GM19324 (cell line): Measurements from ENCODE around the gene NOS1AP.
"Not testable (repeated sequence)": the region's sequence is repeated elsewhere in the genome, so short reads cannot be mapped to it uniquely, and the experiment has no call there.

Experiments
- ATAC-seq: cut with Tn5 transposase; IDR thresholded peaks from one replicate; pipeline ENCODE4 v1.9.1; 2021; ENCODE audit warnings: mild to moderate bottlenecking, moderate library complexity; ENCODE audit not compliant: unreplicated experiment, low FRiP score

The NOS1AP gene

DNA sequence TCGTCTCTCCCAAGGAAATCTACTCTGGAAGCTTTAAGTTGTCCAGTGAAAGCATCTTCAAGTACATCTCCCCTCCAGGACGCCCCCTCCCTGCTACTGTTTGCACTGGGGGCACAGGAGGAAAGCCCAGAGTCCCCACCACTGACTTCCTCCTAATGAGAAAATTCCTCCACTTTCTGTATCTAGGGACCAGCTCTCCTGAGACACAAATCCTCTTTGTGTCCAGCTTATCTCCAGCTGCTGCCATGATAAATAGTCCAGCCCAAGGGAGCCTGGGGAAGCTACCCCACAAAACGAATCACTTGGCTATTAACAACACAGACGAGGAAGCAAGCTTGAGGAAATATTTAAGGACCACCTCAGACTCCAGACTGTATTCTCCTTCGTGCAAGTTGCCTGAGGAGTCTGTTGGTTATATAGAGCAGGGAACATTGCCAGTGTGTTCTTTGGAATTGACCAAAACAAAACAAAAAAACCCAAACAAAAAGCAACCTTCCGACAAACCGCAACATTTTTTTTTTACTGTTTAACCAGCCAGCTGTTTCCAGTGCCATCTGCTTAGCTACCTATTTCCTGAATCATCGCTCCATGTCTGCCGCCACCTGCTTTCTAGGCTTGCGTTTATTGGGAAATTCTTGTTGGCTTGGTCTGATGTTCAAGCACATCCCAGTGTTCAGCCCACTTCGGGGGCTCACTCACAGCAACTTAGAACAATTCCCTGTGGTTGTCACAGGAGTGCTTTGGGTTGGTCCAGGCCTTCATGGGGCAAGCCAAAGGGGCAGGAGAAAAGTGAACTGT lies 319.7 kb downstream of the NOS1AP start:
- no peak for ATAC-seq

DNA sequence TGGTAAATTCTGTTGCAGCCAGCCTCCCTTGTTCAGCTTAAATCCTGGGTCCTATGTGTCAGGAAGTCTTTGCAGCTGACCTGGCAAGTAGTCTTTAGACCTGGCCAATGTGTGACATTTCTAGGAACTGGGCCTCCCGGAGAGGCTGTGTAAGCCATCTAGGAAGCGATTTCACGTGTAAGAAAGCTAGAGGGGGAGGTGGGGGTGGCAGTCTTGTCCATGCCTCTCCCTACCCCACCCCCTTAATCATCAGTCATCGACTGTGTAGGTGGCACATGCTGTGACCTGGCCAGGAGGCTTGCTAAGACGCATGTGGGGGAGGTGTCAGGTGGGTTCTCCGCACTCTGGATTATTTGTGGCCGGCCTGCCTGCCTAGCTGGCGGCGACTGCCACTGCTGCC lies 320.5 kb downstream of the NOS1AP start:
- no peak for ATAC-seq

DNA sequence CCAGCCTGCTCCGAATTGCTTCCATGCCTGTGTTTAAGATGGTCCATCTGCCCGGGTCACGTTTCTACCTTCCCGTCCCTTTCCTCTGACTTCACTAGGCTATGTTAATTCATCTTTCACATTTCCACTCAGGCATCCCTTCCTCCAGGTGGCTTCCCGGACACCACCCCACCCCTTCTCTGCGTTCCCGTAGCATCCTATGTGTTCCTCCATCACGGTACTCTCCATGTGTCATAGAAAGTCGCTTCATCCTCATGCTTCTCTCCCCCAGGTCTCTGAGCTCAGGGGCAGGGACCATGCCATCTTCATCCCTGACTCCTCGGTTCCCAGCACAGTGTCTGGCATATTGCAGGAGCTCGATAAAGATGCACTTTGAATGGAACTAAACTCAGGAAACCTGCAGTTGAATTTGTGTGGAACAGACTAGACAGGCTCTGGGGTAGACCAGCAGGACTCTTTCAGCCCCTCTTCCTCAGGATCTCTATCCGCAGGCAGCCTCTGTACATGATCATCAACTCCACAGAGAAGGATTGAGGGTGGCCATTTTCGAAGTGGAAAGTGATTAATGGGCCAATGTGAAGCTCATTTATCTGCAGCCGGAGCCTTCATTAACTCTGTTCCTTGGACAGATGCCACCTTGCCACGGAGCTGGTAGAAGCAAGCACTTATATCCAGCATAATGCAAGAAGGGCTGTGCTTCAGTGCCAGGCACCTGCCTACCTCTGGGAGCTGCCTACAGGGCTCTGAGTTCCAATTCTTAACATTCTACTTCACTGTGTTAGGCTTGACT lies 321.1 kb downstream of the NOS1AP start:
- ATAC-seq: no peak

DNA sequence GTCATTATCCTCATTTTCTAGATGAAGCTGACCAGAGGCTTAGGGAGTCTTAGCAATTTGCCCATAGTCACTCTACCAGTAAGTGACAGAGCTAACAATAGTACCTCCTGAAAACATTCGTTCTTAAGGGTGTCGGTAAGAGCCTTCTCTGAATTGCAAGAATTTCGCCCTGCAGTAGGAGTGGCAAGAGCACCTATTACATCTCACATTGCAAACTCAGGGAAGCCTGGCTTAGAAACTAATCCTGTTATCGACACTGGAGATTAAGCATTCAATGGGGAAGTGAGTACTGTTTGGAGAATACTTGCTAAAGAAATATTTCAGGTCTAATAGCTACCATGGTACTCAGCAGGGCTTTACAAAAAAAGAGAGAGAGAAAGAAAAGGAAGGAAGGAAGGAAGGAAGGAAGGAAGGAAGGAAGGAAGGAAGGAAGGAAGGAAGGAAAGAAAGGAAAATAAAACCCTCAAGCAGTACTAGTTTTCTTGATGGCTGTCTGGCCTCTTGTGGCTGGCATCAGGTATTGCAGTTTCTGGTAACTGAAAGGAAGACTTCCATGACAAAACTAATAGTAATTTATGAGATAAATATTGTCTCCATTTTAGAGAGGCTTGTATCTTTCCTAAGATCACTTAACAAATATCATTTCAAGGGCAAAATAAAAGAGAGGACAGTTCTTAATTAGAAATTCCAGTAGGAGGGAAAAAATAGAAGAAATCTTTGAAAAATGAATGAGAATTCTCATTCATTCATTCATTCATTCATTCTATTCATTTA lies 322.5 kb downstream of the NOS1AP start:
- ATAC-seq: no peak

DNA sequence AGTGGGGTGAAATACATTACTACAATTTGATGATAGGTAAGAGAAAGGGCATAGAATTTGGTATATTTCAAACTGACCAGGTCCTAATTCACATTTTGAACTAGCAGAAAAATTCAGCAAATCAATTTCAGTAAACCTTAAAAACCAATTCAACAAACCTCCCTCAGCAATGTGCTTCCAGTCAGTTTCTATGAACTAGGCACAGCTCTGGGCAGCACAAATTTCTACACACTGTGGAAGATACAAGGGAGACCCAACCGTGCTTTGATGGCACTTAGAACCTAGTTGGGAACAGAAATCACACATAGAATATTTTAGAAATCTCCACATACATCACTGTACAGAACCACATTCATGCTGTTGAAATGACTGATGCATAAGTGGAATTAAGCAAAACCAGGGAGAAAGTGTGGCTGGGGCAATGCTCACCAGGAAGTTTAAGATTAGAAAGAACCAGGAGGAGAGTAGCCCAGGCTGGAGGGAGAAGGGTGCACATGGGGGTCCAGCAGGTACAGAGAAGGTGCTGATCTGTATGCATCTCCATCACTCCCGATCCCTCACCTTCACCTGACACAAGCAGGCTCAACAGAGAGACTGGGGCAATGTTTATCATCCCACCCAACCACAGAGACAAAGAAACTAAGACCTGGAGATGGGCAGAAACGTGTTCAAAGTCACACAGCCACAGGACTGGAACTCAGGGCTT lies 326.9 kb downstream of the NOS1AP start:
- ATAC-seq: no peak

DNA sequence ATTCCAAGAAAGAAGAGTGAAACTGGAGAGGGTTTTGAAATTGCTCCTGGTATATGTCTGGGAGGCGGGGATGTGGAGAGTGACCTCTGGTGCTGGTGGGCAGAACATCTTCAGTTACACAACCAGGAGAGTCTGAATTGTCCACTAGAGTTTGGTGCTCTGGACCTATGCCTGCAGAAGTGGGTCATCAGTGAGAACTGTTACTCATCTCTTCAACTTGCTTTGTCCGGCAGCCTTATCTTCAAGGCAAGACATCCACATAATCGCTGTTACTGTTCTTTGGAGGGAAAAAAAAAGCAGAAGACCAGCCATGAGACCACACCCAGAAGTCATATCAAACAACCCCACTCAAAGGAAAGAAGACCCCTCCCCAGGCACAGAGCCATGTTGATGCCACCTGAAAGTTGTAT lies 327.6 kb downstream of the NOS1AP start:
- no peak for ATAC-seq

DNA sequence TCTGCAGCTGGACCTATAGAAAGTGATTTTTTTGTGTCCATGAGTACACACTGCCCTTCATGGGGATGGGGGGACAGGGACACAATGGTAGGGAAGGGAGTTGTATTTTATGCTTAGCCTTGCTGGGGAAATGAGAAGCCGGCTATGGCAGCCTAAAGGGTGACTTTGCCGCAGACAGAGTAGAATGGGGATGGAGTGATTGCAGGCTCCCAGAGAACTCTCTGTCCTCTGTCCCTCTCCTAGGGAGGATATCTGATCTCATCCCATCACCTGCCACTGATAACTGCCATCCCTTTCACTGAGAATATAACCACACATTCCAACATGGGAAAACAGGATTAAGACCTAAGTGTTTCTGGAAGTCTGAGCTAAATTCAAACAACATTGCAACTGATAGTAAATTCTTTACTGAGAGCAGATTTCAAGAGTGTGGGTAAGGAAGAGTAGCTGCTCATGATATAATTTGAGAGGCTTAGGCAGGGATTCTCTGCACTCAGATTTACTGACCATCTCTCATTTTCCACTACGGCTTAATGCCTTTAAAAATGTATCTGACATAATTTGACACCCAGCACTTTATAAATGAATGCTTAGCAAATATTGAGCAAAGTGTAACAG lies 328.6 kb downstream of the NOS1AP start:
- no peak for ATAC-seq

DNA sequence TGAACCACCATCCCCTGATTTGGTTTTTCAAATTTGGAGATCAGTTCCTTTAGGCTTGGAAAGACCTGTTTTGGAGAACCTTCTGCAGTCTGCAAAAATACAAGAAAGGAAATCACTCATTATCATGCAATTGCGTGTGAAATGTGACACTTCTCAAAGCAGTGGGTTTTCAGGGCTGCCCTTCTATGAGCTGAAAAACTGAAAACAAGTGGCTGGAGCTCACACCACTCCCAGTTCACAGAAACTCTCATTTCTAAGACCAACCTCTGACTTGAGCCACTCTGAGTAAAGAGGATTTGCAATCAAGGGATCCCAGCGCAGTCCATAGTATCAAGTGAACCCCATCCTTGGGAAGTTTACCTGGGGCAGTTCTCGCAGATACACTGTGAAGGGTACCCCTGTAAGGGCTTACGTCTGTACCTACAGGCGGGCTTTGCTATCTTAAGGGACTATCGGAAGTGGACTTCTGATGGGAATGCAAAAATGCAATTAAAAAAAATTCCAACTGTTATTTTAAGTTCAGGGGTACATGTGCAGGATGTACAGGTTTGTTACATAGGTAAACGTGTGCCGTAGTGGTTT lies 329.6 kb downstream of the NOS1AP start:
- ATAC-seq: no peak

DNA sequence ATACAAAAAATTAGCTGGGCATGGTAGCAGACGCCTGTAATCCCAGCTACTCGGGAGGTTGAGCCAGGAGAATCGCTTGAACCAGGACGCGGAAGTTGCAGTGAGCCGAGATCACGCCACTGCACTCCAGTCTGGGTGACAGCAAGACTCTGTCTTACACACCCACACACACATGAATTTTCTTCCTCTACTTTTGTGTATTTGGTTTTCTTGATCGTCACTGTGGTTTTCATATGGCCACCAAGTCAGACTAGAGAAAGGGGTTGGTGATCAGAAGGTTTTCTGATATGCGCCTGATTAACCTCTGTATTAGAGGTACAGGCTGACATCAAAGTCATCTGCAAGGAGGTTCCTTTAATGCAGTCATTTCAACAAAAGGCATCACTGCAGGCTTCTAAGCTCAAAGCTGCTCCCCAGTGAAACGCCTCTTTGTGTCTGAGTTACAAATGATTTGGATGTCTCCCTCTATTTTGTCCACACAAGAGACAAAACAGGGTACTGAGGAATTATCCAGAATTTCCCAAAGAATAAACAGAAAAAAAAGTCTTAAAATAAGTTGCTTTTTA lies 331.4 kb downstream of the NOS1AP start:
- no peak for ATAC-seq

DNA sequence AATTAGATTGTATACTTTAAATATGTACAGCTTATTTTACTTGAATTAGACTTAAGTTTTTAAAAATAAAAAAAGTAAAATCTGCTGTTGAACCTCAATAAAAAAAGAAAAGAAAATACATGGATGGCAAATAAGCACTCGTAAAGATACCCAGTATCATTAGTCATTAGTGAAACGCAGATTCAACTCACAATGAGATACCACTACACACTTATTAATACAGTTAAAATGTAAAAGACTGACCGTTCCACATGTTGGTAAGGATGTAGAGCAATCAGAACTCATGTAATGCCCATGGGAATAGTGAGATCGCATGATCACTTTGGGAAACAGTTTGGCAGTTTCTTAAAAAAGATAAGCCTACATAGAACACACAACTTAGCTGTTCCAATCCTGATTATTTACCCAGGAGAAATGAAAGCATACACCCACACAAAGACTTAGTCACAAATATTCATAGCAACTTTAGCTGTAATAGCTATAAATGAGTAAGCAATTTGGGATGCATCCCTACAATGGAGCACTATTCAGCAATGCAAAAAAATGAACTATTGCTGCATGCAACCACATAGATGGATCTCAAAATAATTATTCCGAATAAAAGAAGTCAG lies 335.2 kb downstream of the NOS1AP start:
- no peak for ATAC-seq

DNA sequence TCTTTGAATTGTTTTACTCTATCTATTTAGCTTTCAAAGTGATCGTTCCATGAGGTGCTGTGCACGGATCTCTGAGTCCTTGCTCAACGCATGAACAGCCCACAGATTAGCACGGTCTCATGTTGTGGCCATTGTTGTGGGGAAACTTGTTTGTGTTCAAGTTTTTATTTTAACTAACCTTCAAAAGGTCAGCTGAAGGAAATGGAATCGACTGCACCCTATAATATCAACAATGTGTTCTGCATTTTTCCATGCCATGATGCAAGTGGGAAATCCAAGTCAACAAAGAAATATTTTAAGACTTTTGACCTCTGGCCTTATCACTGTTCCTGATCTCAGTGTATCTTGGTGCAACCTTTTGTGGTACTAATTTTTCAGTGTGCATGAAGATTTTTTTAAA lies 336.3 kb downstream of the NOS1AP start:
- ATAC-seq: no peak

DNA sequence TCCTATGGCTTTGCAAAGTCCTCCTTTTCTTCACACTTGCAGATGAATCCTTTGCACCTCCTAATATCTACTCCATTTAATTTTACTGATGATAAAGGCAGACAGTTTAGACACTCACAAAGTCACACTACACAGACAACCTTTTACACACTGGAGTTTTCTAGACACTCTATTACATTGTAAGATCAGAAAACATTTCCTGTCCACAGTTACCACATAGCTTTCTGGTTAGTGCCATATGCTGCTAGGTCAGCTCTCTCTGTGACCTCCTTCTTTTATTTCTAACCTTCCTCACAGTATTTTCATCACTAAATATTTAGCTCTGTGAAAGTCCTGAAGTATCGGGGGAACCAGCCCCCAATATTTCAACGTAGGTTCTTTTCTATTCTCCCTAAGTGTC lies 337.3 kb downstream of the NOS1AP start:
- no peak for ATAC-seq

DNA sequence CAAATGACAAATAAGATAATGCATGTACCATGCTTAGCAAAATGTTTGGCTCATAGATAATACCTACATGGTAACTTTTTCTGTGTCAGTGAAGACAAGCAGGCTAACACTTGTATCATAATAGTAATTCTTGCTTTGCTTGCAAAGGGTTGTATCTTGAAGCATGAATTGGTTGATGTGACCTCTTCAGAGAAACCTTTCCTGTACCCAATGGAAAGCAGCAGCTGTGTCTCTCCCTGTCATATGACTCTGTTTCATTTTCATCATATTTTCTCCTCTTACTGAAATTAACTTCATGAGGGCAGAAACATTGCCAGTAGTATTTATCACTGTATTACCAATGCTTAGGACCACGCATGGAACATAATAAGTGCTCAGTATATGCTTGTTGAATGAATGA lies 338.0 kb downstream of the NOS1AP start:
- no peak for ATAC-seq

DNA sequence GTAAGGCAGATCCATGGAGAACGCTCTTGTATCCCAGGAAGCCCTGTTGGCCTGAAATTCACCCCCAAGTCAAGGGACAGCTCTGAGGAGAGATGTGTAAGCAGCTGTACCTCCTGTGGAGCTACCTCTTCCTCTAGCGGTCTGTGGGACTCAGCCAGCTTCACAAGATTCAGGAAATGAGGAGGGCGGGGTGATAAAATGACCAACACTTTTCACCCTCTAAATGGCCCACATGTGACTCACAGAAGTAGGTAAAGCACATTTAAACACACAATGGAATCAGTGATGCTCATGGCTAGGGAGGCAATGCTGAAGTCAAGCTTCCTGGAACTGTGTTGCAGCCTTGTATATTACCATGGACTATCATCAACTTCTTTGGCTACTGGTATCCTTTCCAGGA lies 342.5 kb downstream of the NOS1AP start, which contains the start of gene SH2D1B:
Gene SH2D1B (minus strand): TSS at position 135 of the 400 bp plus-strand sequence. CDS start 120 bp downstream, at position 15.
- ATAC-seq: no peak

DNA sequence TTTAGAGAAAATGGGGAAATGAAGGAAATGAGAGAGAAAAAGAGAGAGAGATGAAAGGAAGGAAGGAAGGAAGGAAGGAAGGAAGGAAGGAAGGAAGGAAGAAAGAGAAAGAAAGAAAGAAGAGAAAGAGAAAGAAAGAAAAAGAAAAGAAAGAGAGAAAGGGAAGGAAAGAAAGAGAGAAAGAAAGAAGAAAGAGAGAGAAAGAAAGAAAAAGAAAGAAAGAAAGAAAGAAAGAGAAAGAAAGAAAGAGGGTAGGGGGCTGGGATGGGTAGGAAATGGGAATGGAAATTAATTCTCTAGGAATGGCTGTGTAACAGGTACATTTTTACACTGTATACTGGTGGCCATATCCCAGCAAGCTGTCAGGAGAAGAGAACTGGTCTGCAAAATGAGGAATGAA lies 346.7 kb downstream of the NOS1AP start:
- no peak for ATAC-seq

DNA sequence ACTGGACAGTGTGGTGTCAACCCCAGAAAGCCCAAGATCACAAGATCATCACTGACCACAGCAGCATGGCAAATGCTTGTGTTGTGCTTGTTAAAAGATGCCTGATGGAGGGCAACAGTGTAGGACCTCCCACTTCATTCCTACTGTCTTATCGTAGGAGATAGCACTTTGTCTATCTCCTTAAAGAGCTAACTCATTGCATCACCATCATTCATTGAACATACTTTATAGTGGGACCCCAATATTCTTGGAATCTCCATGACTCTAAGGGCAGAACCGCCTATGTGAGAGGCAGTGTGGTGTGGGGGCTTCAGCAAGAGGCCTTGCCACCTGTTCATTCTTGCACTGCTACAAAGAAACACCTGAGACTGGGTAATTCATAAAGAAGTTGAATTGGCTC lies 347.4 kb downstream of the NOS1AP start:
- ATAC-seq: no peak

DNA sequence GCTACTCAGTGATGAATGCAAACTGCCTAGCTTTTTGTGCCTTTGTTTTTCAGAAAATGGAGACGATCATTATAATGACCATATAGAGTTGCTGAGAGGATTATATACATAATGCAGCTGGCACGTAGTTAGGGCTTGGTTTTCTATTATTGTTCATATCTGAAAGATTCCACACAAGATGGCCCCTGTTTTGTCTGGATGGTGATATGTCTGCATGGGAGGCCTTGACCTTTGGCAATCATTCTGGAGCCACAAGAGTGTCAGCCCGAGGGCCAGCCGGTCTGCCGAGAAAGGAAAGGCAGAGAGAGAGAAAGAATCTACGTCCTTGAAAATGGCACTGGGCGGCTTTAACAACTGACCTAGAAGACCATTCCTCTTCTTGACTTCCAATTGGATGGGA lies 348.2 kb downstream of the NOS1AP start:
- no peak for ATAC-seq

DNA sequence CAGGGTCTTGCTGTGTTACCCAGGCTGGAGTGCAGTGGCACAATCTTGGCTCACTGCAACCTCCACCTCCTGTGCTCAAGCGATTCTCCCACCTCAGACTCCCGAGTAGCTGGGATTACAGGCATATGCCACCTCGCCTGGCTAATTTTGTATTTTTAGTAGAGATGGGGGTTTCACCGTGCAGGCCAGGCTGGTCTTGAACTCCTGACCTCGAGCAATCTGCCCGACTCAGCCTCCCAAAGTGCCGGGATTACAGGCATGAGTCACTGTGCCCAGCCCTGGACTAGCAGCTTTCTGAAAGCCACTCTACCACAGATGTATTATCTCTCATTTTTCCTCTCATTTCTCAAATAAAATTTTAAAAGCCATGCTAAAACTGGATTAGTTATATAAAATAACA lies 349.1 kb downstream of the NOS1AP start:
- not testable (repeated sequence) for ATAC-seq

DNA sequence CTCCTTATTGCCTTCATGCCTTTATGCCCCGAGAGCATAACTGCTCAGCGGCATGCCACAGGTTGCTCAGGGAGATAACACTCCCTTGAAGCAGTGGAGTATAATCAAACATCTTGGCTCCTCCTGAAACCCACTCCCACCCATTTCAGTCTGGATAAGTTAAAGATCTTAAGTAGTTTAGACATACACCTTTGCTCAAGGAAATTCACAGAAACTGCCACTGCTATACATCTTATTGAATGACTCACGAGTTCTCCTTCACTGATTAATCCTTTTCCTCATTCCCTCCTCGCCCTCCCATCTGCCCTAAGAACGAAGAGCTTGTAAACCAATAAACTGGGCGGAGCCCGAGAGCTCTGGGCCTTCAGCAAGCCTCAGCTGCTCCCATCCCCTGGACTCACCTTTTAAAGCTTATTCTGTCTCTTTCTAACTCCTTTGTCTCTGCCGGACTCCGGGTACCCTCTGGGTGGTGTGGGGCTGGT lies 350.0 kb downstream of the NOS1AP start:
- not testable (repeated sequence) for ATAC-seq
